GM11168 (cell line): ENCODE data around the gene RXRG.

Source experiments
- in situ Hi-C: fragments of 300-500 bp; cut with MboI; formaldehyde crosslinking; loops from one replicate; pipeline ENCODE4 v1.12.0; 2022; ENCODE audit warnings: low sequenced_read_pairs; ENCODE audit not compliant: unreplicated experiment

RXRG gene

DNA sequence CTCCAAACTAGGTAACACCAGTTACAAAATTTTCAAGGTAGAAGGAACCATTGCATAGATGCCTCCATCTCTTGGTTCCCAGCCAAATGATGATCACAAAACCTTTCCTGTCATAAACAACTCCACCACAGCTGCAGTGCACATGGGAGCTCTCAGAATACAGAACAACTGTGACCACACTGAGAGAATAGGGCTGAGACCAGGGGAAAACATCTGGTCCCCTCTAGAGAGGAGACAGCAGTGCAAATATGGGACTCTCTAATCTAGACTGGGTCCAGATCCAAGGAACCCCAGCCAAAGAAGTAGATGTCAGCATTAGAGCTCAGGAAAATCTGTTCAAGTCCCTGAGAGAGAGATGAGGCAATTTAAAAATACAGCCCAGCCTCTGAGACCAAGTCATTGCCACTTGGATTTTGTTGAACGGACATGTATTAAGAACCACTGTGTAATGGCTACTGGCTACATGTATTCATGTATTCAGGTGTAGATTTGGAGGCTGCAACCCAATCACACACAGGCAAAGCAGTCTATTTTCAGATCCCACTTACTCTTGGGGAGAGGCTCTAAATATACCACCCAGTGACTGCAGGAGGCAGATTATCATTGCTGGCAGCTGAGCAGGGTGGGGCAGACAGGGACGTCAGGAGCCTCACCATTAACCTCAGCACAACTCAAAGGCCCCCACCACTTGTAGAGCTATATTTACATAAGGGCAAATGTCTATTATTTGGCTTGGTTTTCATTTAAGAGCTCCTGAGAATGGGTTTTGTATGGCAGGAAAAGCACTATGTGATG, 7.6 kb upstream of the RXRG start:
- in situ Hi-C loops: no loop called here

DNA sequence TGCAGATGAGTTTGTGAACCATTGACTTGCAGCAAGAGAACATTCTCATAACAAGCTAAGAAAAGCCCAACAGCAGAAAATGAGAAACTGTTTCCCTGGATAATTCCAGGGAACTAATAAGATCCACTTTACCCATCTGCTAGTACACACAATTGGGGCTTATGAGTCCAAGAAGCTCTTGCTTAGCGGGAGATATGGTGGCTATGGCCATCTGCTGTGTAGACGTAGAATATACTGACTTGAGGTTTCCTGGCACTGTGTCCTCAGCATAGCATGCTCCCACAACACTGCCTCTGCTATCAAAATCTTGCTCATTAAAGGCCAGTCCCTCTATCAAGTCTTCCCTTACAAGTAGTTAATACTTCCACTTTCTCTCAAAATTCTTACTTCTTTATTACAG, 6.8 kb upstream of the RXRG start:
- in situ Hi-C loops: no loop called here

DNA sequence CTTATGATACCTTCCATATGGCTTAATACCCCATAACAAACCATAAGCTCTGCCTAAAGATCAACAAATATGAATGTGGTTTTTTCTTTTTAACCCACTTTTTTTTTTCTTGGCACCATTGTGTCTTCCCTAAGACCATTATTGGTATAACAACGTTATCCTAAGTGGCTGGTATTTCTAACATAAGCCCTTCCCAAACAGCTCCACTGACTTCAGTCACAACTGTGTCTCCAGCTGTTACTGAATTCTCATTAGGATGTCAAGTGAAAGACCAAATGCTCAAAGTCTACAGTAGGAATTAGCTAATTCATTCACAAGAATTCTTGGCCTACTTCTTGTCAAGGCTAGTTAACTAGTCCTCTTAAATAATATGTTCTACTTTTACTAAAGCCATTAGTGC, 4.2 kb upstream of the RXRG start:
- in situ Hi-C loops: no loop called here

DNA sequence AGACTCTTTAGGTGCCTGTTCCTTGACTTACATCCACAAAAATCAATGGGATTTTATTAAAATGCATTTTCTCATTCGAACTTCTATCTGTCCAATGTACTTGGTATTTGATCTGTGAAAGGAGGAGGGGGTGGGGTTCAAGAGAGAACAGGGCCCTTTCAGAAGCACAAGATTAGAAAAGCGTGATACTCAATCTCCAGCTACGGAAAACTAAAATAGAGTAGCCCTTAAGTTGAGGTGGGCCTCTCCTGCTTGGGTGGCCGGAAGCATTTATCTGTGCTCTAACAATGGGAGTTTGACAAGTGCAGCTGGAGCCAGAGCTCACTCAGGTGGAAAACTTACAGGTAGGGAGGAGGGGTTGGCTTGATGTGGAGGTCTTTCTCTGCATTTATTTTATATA, 462 bp upstream of the RXRG start:
- in situ Hi-C loops: no loop called here

DNA sequence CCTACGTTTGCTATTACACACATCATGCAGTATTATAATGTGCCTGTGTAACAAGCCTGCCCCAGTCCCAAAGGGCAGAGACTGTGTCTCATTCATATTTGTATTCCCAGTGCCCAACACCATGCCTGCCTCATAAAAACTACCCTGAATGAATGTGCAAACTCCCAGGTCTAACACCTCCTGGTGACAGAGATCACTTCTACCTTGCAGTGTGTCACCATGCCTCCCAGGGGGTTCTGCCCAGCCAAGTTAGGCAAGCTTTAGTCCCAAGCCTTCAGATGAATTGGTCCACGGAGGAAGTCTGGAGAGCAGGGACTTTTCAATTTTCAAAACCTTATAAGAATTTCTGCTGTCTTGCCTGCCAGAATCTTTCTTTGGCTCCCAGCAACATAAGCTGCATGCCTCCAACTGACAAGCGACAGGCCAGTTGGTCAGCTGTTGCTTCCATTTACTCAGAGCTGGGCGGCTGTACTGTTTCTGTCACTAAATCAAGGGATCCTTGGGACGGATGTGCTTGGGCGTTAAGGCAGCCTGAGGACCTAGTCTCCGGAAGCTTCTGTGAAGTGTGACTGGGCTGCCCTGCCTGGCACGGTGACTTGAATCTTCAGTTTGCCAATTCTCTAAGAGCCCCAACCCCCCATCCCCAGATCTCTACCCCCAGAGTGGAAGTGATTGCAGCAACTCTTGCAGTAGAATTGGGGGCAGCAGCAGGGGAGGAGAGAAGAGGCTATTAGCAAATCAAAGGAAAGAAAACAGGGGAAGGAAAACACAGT, 1.2 kb downstream of the RXRG start:
- in situ Hi-C loops: no loop called here

GRCh38 chr1:165442653-165443052, 2.3 kb downstream of the RXRG start:
- in situ Hi-C loops: no loop called here

DNA sequence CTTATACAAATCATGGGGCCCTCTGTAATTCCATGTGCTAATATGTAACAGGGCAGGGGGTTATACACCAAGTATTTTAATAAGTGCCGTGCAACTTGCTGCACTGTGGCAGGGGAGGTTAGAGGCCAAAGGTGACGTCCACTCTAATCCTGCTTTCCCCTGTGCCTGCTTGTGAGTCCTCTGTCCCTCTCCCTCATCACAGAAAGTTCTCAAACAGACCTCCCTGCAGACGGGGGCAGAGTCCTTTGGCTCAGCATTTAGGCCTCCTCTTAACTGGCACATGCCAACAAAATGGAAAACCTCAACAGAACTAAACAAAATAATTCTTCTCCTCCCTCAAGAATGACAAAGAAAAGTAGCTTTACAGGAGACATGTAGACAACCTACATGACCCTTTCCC, 2.9 kb downstream of the RXRG start:
- in situ Hi-C loops: no loop called here

- in situ Hi-C loops: no loop called here
Measured at GRCh38 chr1:165441166-165441880, 3.6 kb downstream of the RXRG start.

DNA sequence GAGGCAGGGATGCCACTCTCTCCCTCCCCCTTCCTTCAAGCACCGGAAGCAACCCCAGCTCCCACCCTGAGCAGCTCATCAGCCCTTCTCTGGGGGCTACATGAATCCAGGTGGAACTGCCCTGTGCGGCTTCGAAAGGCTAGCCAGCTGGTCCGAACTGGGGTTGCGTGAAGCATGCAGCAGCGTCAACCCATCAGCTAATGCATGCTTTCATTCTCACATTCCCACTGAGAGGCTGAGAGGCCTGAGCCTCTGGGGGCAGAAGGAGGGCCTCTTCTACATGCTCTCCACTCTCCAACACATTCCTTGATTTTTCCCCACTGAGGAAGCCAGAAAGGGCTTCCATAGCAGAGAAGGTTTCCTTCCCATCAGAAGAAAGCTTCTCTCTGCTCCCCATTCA, 5.6 kb downstream of the RXRG start:
- in situ Hi-C loops: no loop called here

DNA sequence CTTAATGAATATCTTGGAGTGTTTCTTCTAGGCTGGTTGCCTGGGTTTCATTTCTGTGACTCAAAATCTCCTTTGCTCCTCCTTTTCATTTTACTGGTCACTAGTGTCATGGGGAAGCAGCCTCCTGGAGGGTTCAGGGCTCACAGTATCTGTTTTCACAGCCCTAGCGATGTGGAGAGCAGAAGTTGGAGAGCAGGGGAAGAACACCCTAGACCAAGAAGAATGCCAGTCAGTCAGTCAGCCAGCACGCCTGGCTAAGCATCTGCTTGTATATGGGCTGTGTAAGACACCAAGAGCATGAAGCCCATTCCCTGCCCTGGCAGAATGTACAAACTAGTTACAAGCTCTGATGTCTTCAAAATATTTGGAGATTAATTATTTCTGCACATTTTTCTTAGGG, 7.9 kb downstream of the RXRG start:
- in situ Hi-C loops: no loop called here

DNA sequence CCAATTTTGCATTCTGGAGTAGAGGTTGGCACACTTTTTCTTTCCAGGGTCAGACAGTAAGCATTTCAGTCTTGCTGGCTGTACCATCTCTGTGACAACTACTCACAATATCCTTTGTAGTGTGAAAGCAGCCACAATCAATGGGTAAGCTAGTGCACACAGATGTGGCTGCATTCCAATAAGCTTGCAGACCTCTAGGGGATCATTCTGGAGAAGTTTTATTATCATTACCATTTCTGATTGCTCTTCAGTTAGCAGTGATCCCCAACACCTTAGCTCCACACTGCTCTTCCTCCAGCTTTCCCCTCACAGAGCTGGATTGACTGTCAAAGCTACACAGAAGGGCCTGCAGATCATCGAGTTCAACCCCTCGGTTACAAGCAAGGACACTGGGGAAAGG, 9.1 kb downstream of the RXRG start:
- in situ Hi-C loops: no loop called here

GRCh38 chr1:165434281-165434680, 10.6 kb downstream of the RXRG start:
- in situ Hi-C loops: no loop called here

GRCh38 chr1:165431079-165431478, 13.8 kb downstream of the RXRG start:
- in situ Hi-C loops: no loop called here

GRCh38 chr1:165426745-165427144, 18.2 kb downstream of the RXRG start:
- in situ Hi-C loops: no loop called here

DNA sequence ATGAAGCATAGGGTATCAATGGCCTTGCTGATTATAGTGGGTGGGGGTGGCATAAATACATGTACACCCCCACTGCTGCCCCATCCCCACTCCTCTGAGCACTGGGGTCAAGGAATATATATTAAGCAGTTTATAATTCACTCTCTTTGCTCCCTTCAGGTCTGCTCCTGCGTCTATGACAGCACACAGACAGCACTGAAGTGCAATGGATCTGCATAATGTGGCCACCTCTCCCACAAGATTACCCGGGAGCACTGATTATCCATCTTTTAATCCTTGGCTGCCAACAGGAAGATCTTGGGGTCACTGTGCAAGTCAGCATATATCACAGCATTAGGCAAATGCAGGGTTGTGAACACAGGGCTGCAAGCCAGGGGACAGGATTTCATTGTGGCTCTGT, 19.3 kb downstream of the RXRG start:
- in situ Hi-C loops: no loop called here

- in situ Hi-C loops: no loop called here
Measured at GRCh38 chr1:165424454-165425216, 20.3 kb downstream of the RXRG start.

GRCh38 chr1:165423136-165423535, 21.8 kb downstream of the RXRG start:
- in situ Hi-C loops: no loop called here

DNA sequence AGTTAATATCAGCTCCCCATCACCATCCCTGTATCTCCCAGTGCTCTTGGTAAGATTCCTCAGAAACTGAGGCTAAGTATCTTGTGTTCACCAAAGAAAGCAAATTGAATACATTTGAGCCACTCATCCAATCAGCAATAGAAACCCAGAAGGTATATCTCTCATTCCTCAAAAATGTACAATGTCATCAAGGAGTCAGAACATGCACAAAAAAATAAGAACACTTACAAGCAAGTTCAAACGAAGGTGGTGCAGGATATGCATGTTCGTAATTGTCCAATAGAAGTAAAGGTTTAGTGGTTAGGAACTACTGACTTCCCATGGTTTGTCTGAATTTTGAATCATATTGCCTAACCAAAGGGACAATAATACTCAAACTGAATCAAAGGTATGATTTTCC, 24.3 kb downstream of the RXRG start:
- in situ Hi-C loops: no loop called here

DNA sequence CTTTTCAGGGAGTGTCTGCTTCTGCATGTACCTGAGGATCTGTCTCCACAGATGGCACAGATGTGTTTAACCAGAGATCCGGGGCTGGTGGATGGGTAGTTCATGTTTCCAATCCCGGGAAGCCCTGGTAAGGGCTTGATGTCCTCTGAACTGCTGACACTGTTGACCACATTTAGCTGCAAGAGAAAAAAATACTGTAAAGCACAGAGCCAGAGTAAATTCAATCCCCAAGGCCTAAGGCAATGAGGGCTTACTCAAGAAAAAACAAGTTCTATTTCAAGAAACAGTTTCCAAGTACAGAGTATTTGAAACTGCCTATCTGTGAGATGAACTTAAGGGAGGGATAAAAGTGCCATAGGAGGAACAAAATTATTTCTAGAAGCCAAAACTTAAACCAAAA, 25.1 kb downstream of the RXRG start:
- in situ Hi-C loops: no loop called here

GRCh38 chr1:165418195-165418594, 26.7 kb downstream of the RXRG start:
- in situ Hi-C loops: no loop called here
